ENCODE results near the gene HSPA12A. TPM values are rescaled to one million over a fixed set of nuclear protein-coding genes. Genes with fewer than 3 reads are reported as not detected.

Gene HSPA12A
- total RNA-seq, 8 experiments from 2014 or later, result 25.6 to 71.2 (median 33.0) TPM

DNA sequence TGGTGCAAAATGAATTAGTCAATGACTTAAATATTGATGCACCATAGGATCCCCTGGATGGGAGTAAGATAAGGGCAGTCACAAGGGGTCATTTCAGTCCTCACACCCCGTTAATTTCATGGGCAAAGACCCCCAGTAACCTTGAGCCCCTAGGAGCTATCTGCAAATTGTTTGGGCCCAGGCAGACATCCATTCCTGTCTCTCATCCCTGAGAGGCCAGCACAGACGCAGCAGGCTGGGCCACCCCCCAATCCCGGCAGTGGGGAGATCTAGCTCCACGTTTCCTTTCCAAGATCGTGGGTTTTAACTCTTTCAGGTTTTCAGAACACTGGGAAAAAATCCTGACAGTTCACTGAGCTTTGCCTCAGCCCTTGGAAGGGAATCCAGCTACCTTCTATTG, 81.5 kb downstream of the HSPA12A start:
- no peak for ATAC-seq (replicated peaks in 6 of 8)
- WGBS, 10 experiments, result 0 to 92% (median 41%) methylated on average over 1 to 4 of the region's 5 CpGs; no CpG with 5 or more reads in 2 of the 10 experiments
- no peak overlapping the region for H3K27ac ChIP-seq
- in situ Hi-C loops (cut with MboI; ENCODE audit: low pct_unique_long_range_greater_than_20kb in 2 of 9, low sequenced_read_pairs in 9 of 9, unreplicated experiment in 9 of 9), result no loop called here
- H3K4me3 ChIP-seq, result no peak overlapping the region
- peaks cover 6 to 27% of the 10 kb centered on the region in 2 donors for H3K4me1 ChIP-seq (replicated peaks in 1 of 2)

GRCh38 chr10:116659049-116659670, 83.2 kb downstream of the HSPA12A start:
- Histone ChIP-seq H3K4me1 (replicated peaks in 1 of 2) (peaks cover 0 to 22% of the 10 kb centered on the region in 2 donors), H3K4me3 (no peak overlapping the region), H3K27ac (no peak overlapping the region)
- no peak for ATAC-seq (replicated peaks in 6 of 8)
- 57 to 88% (median 80%) methylated on average over 3 to 10 of the region's 10 CpGs; no CpG with 5 or more reads in 2 of the 10 experiments for WGBS, 10 experiments
- in situ Hi-C loops (cut with MboI; ENCODE audit: low pct_unique_long_range_greater_than_20kb in 2 of 9, low sequenced_read_pairs in 9 of 9, unreplicated experiment in 9 of 9), result no loop called here

- H3K4me1 ChIP-seq (replicated peaks in 1 of 2), result peaks cover 0 to 22% of the 10 kb centered on the region in 2 donors
- H3K4me3 ChIP-seq, result no peak overlapping the region
- in situ Hi-C loops (cut with MboI; ENCODE audit: low pct_unique_long_range_greater_than_20kb in 2 of 9, low sequenced_read_pairs in 9 of 9, unreplicated experiment in 9 of 9), result no loop called here
- H3K27ac ChIP-seq, result no peak overlapping the region
- WGBS, 10 experiments, result 0 to 100% (median 84%) methylated on average over 1 to 4 of the region's 5 CpGs; no CpG with 5 or more reads in 4 of the 10 experiments
- ATAC-seq (replicated peaks in 6 of 8), result peak in 3 of 8 experiments; percentile 66 to 73 (median 67)
These were observed 84.4 kb downstream of the HSPA12A start for GRCh38 chr10:116657863-116658551.

DNA sequence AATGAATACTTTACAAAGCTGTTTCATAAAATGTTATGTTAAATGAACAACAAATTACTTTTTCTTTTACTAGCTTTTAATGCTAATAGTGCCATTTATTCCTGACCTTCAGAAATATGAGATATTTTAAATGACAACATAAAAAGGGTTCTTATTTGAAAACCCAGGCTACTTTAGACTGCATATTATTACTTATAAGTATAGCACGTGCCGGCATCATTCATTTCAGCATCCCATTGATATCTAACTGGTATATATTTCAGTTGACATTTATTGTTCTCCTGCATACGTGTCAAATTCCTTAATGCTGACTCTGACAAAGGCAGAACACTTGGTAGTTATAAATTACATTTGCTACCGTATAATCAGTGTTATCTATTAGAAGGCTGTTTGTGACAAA, 86.3 kb downstream of the HSPA12A start:
- in situ Hi-C loops (cut with MboI; ENCODE audit: low pct_unique_long_range_greater_than_20kb in 2 of 9, low sequenced_read_pairs in 9 of 9, unreplicated experiment in 9 of 9), result no loop called here
- H3K27ac ChIP-seq, result no peak overlapping the region
- WGBS, 10 experiments, result 34 to 88% (median 54%) methylated on average over 2 to 4 of the region's 4 CpGs; no CpG with 5 or more reads in 1 of the 10 experiments
- ATAC-seq (replicated peaks in 6 of 8), result peak in 5 of 8 experiments; percentile 27 to 85 (median 38)
- no peak overlapping the region for H3K4me3 ChIP-seq
- peaks cover 0 to 21% of the 10 kb centered on the region in 2 donors for H3K4me1 ChIP-seq (replicated peaks in 1 of 2)

DNA sequence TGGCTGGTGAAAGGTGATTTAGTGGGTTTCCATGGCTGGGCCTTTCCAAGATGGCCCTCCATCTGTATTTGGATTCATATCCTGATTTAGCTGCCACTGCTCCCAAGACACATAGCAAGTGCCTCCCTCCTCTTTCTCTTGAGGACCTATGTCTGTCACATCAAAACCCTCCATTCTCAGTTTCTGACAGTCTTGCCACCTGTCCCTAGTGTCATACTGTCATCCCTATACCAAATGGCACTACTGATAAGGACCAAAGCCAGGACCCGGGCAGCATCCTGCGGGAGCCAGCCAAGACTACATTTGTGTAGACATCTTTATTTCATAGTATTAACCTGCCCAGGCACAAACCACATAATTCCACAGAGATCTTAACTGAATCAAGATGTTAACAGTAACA, 86.8 kb downstream of the HSPA12A start:
- in situ Hi-C loops (cut with MboI; ENCODE audit: low pct_unique_long_range_greater_than_20kb in 2 of 9, low sequenced_read_pairs in 9 of 9, unreplicated experiment in 9 of 9), result no loop called here
- WGBS, 10 experiments, result 15 to 100% (median 87%) methylated on average over 1 to 2 of the region's 2 CpGs; no CpG with 5 or more reads in 5 of the 10 experiments
- H3K4me3 ChIP-seq, result no peak overlapping the region
- H3K4me1 ChIP-seq (replicated peaks in 1 of 2), result peaks cover 0 to 17% of the 10 kb centered on the region in 2 donors
- ATAC-seq (replicated peaks in 6 of 8), result no peak
- no peak overlapping the region for H3K27ac ChIP-seq

GRCh38 chr10:116654816-116655215, 87.5 kb downstream of the HSPA12A start:
- peaks cover 0 to 15% of the 10 kb centered on the region in 2 donors for H3K4me1 ChIP-seq (replicated peaks in 1 of 2)
- peak in 3 of 8 experiments; percentile 27 to 80 (median 30) for ATAC-seq (replicated peaks in 6 of 8)
- in situ Hi-C loops (cut with MboI; ENCODE audit: low pct_unique_long_range_greater_than_20kb in 2 of 9, low sequenced_read_pairs in 9 of 9, unreplicated experiment in 9 of 9), result no loop called here
- 17 to 100% (median 33%) methylated on average over 1 to 3 of the region's 4 CpGs; no CpG with 5 or more reads in 5 of the 10 experiments for WGBS, 10 experiments
- H3K27ac ChIP-seq, result no peak overlapping the region
- no peak overlapping the region for H3K4me3 ChIP-seq

DNA sequence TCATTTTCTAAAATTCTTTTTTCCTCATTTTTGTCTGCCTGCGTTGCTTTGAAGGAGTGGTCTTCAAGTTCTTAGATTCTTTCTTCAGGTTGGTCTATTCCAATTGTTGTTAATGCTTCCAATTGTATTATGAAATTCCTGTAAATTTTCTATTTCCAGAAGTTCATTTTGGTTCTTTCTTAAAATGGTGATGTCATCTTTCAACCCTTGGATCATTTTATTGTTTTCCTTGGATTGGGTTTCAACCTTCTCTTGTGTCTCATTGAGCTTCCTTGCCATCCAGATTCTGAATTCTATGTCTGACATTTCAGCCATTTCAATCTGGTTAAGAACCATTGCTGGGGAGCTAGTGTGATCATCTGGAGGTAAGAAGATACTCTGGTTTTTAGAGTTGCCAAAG, 88.5 kb downstream of the HSPA12A start:
- in situ Hi-C loops (cut with MboI; ENCODE audit: low pct_unique_long_range_greater_than_20kb in 2 of 9, low sequenced_read_pairs in 9 of 9, unreplicated experiment in 9 of 9), result no loop called here
- ATAC-seq (replicated peaks in 6 of 8), result no peak

DNA sequence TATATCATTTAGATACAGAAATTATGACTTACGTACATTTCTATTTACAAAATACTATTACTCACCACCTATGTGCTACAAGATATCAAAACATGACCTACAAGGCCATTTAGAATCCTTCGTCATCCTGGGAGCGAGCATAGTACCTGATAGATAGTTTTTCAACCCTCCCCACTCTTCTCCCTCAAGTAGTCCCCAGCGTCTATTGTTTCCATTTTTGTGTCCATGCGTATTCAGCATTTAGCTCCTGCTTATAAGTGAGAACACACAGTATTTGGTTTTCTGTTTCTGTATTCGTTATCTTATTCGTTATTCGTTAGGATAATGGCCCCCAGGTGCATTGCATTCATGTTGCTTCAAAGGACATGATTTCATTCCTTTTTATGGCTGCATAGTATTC, 93.5 kb downstream of the HSPA12A start:
- WGBS, 10 experiments, result 0 to 88% (median 70%) methylated on average over 1 to 7 of the region's 8 CpGs; no CpG with 5 or more reads in 1 of the 10 experiments
- no peak overlapping the region for H3K4me3 ChIP-seq
- in situ Hi-C loops (cut with MboI; ENCODE audit: low pct_unique_long_range_greater_than_20kb in 2 of 9, low sequenced_read_pairs in 9 of 9, unreplicated experiment in 9 of 9), result no loop called here
- no peak overlapping the region for H3K27ac ChIP-seq
- H3K4me1 ChIP-seq (replicated peaks in 1 of 2), result no peaks in the 10 kb centered on the region
- no peak for ATAC-seq (replicated peaks in 6 of 8)

More for the DNA sequence above, 88.5 kb downstream of the HSPA12A start:
- H3K4me3 ChIP-seq, result no peak overlapping the region
- no peak overlapping the region for H3K27ac ChIP-seq
- 10 to 100% (median 77%) methylated on average over 1 of the region's 1 CpG for WGBS, 10 experiments
- H3K4me1 ChIP-seq (replicated peaks in 1 of 2), result peaks cover 0 to 15% of the 10 kb centered on the region in 2 donors

- Histone ChIP-seq H3K4me1 (replicated peaks in 1 of 2) (no peaks in the 10 kb centered on the region), H3K4me3 (no peak overlapping the region), H3K27ac (no peak overlapping the region)
- WGBS, 10 experiments, result 80 to 100% (median 90%) methylated on average over 1 to 2 of the region's 5 CpGs; no CpG with 5 or more reads in 6 of the 10 experiments
- in situ Hi-C loops (cut with MboI; ENCODE audit: low pct_unique_long_range_greater_than_20kb in 2 of 9, low sequenced_read_pairs in 9 of 9, unreplicated experiment in 9 of 9), result no loop called here
- ATAC-seq (replicated peaks in 6 of 8), result no peak
These were observed 95.9 kb downstream of the HSPA12A start for GRCh38 chr10:116646502-116646901.

- Histone ChIP-seq H3K4me1 (replicated peaks in 1 of 2) (peaks cover 0 to under 1% of the 10 kb centered on the region in 2 donors), H3K27ac (no peak overlapping the region), H3K4me3 (no peak overlapping the region)
- no peak for ATAC-seq (replicated peaks in 6 of 8)
- in situ Hi-C loops (cut with MboI; ENCODE audit: low pct_unique_long_range_greater_than_20kb in 2 of 9, low sequenced_read_pairs in 9 of 9, unreplicated experiment in 9 of 9), result no loop called here
- WGBS, 10 experiments, result 0 to 50% (median 0%) methylated on average over 1 of the region's 1 CpG; no CpG with 5 or more reads in 4 of the 10 experiments
These were observed 104.5 kb downstream of the HSPA12A start for GRCh38 chr10:116637830-116638229.

GRCh38 chr10:116636976-116637375, 105.4 kb downstream of the HSPA12A start:
- no peak overlapping the region for H3K4me3 ChIP-seq
- H3K4me1 ChIP-seq (replicated peaks in 1 of 2), result peaks cover 0 to 8% of the 10 kb centered on the region in 2 donors
- 0 to 67% (median 24%) methylated on average over 1 to 2 of the region's 2 CpGs; no CpG with 5 or more reads in 2 of the 10 experiments for WGBS, 10 experiments
- ATAC-seq (replicated peaks in 6 of 8), result peak in 1 of 8 experiments; percentile 27
- in situ Hi-C loops (cut with MboI; ENCODE audit: low pct_unique_long_range_greater_than_20kb in 2 of 9, low sequenced_read_pairs in 9 of 9, unreplicated experiment in 9 of 9), result no loop called here
- no peak overlapping the region for H3K27ac ChIP-seq

DNA sequence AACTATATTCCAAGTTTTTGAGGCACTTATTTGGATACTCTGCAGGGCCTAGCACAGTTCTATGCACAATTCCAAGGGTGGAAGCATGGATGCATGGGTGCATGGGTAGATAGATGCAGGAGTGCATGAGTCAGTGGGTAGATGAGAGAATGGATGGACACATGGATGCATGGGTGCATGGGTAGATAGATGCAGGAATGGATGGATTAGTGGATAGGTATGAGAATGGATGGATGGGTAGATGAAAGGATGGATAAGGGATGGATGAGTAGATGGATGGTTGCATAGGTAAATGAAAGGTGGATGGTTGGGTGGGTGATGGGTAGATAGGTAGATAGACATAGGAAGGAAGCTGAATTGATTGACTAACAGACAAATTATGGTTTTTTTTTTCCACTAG, 106.0 kb downstream of the HSPA12A start:
- Histone ChIP-seq H3K27ac (no peak overlapping the region), H3K4me3 (no peak overlapping the region), H3K4me1 (replicated peaks in 1 of 2) (peaks cover 0 to 8% of the 10 kb centered on the region in 2 donors)
- in situ Hi-C loops (cut with MboI; ENCODE audit: low pct_unique_long_range_greater_than_20kb in 2 of 9, low sequenced_read_pairs in 9 of 9, unreplicated experiment in 9 of 9), result no loop called here
- no peak for ATAC-seq (replicated peaks in 6 of 8)

GRCh38 chr10:116634126-116634975, 108.0 kb downstream of the HSPA12A start:
- Histone ChIP-seq H3K27ac (no peak overlapping the region), H3K4me3 (no peak overlapping the region), H3K4me1 (replicated peaks in 1 of 2) (peaks cover 0 to 8% of the 10 kb centered on the region in 2 donors)
- ATAC-seq (replicated peaks in 6 of 8), result no peak
- in situ Hi-C loops (cut with MboI; ENCODE audit: low pct_unique_long_range_greater_than_20kb in 2 of 9, low sequenced_read_pairs in 9 of 9, unreplicated experiment in 9 of 9), result no loop called here
- WGBS, 10 experiments, result 22 to 90% (median 75%) methylated on average over 2 to 8 of the region's 11 CpGs; no CpG with 5 or more reads in 1 of the 10 experiments

All from motor neuron (in vitro differentiated cells).